DMS53 treated with DMSO at 0.1 percent for 48 hours (cell line): ENCODE measurements around the gene TPSD1.
A peak's percentile ranks its signal among the peaks of the same experiment; 100 is the strongest.
"Not testable (repeated sequence)": the region's sequence is repeated elsewhere in the genome, so short reads cannot be mapped to it uniquely, and the experiment has no call there.

Source experiments
- DNase-seq: peaks from one replicate; lab custom pipeline; 2025; ENCODE audit not compliant: unreplicated experiment; lab: John Stamatoyannopoulos, UW

The TPSD1 gene

DNA sequence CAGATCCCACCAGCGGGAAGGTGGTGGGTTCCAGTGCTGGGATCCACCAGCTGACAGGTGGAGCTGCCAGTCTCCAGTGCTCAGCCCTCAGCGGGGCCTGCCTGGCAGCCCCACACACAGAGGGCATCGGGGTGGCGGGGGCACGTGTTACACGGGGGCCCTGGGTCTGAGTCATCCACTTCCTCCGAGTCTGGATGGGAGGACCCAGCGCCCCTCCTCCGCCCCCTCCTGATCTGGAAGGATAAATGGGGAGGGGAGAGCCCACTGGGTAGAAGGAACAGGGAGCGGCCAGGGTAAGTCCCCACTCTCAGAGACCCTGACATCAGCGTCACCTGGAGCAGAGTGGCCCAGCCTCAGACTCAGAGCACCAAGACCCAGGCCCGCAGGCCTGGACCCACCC lies 15.4 kb upstream of the TPSD1 start, which contains the start of gene TPSAB1:
Gene TPSAB1, plus strand, starts transcription at position 270 of the 400 bp plus-strand sequence. CDS start 234 bp downstream, outside the sequence.
- not testable (repeated sequence) for DNase-seq

DNA sequence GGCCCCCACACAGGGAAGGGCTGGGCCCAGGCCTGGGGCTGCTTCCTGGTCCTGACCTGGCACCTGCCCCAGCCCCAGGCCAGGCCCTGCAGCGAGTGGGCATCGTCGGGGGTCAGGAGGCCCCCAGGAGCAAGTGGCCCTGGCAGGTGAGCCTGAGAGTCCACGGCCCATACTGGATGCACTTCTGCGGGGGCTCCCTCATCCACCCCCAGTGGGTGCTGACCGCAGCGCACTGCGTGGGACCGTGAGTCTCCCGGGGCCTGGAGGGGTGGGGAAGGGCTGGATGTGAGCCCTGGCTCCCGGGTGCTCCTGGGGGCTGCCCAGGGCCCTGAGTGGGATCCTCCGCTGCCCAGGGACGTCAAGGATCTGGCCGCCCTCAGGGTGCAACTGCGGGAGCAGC lies 14.8 kb upstream of the TPSD1 start:
- not testable (repeated sequence) for DNase-seq

DNA sequence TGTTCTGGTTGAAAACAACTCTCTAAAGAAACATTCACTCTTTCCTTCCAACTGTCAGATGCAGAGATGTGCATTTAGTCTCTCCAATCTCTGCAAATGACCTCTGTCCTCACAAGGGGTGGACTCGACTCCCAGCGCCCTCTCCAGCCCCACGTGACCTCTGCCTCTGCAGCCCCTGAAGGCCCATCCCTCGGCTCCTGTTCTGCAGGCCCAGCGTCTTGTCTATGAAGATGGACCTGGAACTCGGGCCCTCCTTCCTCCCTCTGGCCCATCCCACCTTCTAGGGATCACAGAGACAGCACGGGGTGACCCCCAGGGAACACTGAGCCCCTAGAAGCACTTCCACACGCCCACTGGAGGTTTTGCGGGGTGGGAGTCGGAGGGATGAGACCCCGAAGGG lies 12.5 kb upstream of the TPSD1 start:
- DNase-seq = not testable (repeated sequence)

DNA sequence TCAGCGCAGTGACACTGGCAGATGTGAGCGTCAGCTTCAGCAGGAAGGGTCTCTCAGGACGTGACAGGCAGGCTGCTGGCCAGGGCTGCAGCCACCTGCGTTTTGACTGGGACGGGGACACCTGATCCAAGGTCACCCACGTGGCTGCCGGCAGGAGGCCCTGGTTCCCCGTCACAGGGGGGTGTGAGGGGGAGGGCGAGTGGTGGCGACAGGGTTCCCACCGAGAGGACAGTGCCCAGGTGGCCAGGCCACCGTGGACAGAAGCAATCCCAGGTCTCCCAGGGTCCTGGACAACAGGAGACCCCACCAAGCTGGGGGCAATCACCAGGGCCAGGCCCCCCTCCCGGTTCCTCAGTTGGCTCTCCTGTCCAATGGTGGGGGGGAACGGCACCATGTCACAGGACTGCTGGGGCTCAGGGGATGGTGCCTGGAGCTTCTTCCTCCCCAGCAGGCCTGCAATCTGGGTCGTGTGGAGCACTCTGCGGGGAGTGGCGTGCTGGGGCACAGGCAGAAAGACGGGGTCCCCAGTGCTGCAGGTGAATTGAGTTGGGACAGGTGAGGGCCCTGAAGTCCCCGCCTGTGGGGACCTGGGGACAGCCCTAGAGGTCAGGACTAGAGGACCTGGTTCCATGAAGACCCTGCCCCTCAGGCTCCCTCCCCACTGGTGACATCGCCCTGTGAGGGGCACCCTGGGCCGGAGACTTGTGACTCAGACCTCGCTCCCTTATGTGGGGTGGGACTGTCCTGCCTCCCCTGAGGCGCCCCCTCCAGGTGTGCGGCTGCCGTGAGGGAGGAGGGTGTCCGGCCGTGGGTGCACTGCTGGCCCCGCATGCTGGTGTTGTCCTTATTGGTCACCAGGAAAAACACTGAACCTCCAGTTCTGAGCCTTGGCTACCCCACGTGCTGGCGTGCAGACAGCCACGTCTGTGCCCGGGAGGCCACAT lies 11.7 kb upstream of the TPSD1 start:
- DNase-seq = not testable (repeated sequence)

DNA sequence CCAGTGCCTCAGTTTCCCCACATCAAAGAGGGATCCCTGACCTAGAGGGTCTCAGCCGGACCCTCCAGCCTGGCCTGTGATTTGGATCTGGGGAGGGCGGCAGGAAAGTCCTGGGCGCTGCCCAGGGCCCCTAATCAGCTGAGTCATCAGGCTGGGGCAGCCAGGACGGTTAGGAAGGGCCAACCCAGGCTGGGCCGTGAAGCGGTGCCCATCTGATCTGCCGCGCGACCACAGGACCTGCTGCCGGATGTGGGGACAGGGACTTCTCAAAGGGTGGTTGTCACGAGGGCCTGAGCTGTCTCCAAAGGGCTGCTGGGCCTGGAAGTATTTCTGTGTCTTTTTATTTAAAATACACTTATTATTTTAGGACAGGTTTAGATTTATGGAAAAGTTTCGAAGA lies 11.0 kb upstream of the TPSD1 start:
- no peak for DNase-seq

DNA sequence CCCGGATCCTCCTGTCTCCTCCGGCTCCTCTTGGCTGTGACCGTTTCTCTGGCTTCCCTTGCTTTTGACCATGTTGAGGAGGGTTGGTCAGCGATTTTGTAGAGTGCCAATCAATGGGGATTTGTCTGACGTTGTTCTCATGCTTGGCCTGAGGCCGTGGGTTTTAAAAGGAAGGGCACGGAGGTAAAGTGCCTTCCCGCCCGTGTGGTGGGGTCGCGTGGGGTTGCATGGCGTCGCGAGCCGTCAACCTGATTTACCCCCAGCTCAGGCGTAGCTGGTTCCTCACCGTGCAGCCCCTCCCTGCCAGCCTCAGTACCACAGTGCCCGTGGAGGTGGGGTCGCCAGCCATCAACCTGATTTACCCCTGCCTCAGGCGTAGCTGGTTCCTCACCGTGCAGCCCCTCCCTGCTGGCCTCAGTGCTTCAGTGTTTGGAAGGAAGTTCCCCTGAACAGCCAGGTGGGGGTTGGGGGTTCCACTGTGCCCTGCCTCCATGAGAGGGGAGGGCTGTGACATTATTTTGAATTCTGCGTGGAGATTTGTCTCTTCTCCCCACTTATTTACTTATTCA lies 10.3 kb upstream of the TPSD1 start:
- no peak for DNase-seq

DNA sequence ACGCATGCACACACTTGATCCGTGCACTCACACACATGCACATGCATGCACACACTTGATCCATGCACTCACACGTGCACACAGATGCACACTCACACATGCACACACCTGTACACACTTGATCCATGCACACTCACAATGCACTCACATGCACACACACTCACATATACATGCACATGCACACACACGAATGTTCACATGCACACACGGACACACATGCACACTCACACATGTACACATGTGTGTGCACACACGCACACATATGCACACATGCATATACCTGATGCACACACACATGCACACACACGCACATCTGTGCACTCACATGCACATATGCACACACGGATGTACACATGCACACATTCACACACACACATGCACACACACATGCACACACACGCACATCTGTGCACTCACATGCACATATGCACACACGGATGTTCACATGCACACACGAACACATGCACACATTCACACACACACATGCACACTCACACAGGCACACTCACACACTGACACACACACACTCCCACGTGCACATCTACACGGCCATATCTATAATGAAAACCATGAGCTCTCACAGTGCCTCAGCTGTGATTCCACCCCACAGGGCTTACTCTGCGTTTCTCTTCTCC lies 7.8 kb upstream of the TPSD1 start:
- DNase-seq = not testable (repeated sequence)

DNA sequence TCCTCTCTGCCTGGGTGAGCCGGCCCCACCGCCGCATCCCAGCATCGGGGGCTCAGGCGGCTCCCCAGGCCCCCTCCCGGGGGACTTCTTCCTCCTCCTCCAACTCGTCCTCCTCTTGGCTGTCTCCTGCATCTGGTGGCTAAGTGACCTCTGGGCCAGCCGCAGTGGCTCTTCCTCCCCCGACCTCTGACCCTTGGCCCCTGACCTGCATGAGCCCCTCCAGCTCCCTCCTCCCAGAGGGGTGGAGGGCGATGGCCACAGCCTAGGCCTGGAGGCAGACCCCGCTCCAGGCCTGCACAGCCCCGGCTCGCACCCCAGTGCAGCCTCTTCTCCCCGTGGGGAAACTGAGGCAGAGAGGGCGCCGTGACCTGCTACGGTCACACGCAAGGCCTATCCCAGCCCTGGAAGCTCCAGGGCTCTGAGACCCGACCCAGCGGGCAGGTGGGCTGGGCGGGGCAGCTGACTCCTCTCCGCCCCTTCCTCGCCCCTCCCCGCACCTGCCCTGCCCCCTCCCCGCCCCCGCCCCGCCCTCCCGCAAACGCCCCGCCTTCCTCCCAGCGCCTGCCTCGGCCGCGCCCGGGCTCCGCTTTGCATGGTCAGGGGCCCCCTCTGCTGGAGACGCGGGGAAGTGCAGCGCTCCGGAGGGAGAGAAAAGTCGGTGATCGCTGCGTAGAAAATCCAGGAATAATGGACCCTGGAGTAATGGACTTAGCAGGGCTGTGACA lies 6.7 kb upstream of the TPSD1 start:
- DNase-seq = not testable (repeated sequence)

DNA sequence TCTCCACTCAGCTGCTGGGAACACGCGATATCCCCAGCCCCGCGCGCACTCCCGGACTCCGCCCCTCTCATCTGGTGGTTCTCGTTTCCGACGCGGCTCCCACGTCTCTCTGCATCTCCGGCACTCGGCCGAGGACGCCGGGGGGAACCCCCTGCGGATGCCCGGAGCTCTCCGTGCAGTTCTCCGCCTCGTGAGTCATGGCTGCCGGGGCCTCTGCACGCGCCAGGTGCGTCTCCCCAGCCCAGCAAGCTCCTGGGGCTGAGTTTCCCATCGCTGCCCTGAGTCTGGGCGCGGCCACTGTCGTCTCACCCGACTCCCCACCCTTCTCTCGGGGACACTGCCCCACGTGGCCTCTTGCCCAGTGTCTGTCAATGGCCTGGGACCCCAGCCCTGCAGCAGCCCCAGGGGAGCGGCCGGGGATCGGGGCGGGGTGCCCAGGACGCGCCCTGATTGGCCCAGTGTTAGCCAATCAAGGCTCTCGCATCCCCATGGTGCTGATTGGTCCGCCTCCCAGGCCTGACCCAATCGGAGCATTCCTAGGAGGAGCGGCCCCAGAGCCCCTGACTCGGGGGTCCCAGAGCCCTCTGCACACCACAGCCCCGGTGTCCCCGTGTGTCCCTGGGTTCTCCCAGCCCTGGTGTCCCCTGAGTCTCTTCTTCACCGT lies 2.0 kb upstream of the TPSD1 start:
- not testable (repeated sequence) for DNase-seq

DNA sequence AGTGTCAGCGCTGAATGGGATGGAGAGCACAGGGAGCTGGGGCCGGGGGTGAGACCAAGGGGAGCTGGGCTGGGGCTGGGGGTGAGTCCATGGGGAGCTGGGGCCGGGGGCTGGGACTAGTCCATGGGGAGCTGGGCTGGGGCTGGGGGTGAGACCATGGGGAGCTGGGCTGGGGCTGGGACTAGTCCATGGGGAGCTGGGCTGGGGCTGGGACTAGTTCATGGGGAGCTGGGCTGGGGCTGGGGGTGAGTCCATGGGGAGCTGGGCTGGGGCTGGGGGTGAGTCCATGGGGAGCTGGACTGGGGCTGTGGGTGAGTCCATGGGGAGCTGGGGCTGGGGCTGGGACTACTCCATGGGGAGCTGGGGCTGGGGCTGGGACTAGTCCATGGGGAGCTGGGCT lies 1.0 kb upstream of the TPSD1 start:
- DNase-seq = not testable (repeated sequence)

DNA sequence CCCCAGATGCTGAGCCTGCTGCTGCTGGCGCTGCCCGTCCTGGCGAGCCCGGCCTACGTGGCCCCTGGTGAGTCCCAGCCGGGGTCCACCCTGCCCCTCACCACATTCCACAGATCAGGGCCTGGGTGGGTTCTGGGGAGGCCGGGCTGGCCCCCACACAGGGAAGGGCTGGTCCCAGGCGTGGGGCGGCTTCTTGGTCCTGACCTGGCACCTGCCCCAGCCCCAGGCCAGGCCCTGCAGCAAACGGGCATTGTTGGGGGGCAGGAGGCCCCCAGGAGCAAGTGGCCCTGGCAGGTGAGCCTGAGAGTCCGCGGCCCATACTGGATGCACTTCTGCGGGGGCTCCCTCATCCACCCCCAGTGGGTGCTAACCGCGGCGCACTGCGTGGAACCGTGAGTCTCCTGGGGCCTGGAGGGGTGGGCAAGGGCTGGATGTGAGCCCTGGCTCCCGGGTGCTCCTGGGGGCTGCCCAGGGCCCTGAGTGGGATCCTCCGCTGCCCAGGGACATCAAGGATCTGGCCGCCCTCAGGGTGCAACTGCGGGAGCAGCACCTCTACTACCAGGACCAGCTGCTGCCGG lies 516 bp downstream of the TPSD1 start:
- DNase-seq = not testable (repeated sequence)

DNA sequence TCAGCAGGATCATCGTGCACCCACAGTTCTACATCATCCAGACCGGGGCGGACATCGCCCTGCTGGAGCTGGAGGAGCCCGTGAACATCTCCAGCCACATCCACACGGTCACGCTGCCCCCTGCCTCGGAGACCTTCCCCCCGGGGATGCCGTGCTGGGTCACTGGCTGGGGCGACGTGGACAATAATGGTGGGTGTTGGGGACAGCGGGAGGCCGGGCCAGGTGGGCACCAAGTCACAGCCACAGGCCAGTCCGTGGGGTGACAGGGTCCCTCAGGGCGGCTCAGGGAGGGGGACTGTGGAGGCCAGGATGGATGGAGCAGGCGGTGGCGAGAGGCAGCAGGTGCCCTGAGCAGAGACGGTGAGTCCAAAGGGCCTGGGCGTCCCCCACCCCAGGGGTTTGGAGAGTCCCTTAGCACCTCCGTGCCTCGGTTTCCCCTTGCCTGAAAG lies 1.0 kb downstream of the TPSD1 start:
- DNase-seq = no peak

DNA sequence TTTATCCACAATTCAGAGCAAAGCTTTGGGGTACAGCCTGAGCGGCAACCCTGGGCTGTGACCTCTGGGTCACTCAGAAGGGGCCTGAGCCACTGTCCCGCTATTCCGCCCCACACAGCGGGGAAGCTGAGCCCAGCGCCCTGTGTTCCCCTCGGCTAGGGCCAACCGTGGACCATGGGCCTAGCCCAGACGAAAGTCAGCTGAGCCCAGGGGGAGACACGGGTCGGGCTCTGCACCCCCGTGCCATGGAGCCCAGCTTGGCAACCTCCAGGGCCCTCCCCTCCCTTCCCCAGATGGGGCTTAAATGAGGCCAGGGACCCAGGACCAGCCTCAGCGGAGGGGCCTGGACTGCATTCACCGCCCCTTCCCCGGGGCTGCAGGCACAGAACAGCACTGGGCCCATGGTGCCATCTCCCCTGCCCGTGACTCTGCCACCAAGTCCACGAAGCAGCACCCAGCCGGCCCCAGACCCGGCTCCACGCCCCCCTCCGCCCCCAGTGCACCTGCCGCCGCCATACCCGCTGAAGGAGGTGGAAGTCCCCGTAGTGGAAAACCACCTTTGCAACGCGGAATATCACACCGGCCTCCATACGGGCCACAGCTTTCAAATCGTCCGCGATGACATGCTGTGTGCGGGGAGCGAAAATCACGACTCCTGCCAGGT lies 1.8 kb downstream of the TPSD1 start:
- DNase-seq = no peak

DNA sequence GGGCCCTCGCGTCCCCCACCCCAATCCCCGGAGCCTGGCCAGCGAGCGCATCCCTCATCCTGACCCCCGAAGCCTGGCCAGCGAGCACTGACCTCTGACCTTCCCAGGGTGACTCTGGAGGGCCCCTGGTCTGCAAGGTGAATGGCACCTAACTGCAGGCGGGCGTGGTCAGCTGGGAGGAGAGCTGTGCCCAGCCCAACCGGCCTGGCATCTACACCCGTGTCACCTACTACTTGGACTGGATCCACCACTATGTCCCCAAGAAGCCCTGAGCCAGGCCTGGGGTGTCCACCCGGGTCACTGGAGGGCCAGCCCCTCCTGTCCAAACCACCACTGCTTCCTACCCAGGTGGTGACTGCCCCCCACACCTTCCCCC lies 2.3 kb downstream of the TPSD1 start:
- DNase-seq = no peak

DNA sequence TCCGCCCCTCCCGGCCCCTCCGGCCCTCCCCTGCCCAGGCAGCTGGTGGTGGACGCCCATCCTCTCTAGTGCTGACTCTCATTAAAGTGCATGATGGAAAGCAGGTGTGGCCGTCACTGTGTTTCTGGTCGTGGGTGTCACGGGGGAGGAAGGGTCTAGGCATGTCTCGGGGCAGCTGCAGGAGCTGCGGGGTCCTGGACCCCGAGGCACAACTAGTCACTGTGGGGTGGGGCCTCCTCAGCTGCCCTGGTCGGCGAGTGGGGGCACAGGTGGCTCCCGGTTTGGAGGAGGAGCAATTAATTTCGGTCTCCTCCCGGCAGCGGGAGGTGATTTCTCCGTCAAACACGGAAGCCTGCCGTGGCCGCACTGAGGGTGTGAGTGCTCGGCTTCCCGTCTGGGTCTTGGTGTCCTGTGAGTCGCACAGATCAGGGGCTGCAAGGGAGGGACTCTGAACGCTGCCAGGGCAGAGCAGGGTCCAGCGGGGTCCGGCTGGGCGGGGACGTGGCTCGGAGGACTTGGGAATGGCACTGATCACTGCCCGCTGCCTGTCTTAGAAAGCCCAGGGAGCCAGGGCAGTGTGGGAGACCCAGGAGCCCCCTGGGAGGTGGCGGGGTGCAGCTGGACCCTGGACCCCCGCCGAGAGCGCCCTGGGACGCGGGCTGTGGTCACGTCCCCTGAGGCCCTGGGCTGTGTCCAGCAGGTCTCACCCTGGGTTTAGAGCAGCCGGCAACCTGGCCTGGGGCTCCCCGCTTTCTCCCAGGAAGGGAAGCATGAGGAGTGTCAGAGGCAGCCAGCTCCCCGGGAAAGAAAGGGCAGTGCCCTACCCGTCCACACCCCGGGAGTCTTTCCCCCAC lies 3.3 kb downstream of the TPSD1 start:
- no peak for DNase-seq

DNA sequence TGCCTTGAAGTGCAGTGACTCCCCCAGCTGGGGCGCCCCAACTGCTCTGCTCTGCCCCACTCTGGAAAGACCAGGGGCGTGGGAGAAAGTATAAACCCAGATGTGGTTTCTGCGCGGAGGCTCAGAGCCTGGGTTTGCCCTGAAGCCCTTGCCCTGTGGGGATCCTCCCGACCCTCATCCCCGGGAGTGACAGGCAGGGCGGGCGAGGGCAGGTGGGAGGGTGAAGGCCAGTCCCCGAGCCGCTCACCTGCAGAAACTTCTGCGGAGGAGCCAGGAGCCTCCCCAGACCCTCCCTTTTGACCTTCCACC lies 3.8 kb downstream of the TPSD1 start:
- DNase-seq = no peak

DNA sequence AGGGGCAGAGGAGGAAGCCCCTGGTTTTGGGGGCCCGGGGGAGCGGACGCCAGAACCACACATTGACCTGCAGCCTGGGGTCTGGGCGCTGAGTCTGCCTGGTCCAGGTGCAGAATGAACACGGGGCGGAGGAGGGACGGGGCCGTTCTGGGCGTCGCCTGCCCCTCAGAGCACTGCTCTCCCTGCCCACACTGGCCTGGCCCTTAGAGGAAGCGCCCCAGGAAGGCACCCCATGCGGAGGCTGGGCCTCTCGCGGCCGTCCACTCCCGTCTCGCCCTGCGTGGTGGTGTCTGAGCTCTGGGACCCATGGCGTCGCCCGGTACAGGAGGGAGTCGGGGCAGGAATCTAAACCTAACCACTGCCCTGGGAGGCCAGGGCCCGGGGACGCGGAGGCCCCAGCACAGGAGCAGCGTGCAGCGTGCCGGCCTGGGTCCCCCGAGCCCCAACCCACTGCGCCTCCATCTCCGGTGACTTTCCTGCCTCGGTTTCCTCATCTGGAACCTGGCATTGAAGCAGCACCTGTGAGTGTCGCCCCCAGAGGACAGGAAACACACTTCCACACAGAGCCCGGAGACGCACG lies 4.3 kb downstream of the TPSD1 start:
- no peak for DNase-seq

DNA sequence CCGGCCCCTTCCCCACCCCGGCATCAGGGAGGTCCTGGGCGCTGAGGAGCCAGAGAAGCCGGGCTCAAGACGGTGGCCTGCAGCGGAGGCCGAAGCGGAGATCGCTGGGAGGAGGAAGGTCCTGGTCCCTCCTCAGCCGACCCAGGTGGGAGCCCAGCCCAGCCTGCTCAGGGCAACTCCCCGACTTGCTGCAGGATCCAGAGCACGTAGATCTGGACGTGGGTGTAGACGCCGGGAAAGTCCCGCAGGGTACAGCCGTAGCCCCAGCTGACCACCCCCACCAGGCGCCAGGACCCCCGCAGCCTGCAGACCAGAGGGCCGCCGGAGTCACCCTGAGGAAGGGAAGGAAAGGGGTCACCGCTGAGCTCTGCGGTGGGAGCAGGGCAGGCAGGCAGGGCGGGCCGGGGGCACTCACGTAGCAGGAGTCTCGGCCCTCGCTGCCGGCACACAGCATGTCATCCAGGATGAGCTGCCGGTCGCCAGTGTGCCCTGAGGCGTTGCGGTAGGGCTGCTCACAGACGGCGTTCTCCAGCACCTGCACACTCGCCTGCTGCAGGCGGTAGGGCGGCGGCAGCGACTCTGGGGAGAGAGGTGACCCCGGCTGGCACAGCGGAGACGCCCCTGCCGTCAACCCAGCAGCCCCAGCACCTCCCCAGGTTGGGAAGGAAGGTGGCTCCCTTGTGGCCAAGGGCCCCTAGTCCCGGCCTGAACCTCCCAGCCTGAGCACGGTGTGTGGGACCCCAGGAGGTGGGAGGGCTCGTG lies 5.4 kb downstream of the TPSD1 start:
- DNase-seq = peak; percentile 9
